PC-3 (cell line): Measurements from ENCODE around the gene MARCKS. TPM values are rescaled to one million over a fixed set of nuclear protein-coding genes. Genes with fewer than 3 reads are reported as not detected.

ENCODE experiments used
- ATAC-seq: fragments of 200-7000 bp; cut with Tn5 transposase; 2 replicates; pipeline ENCODE4 v1.9.1; 2020; ENCODE audit warnings: mild to moderate bottlenecking, moderate library complexity
- BruUV-seq: library from RNA; stranded (reverse); fragments of 400-500 nt; replicated peaks from 2 replicates; lab custom pipeline; 2021; lab: Mats Ljungman, UMichigan
- CTCF ChIA-PET: fragments of 300-600 bp; sonication (Branson Sonifier 250); formaldehyde crosslinking; loops from one replicate; lab custom pipeline; 2022; ENCODE audit warnings: antibody characterized with exemption; lab: Charles Lee
- POLR2A ChIA-PET: fragments of 300-600 bp; sonication (Branson Sonifier 250); formaldehyde crosslinking; loops from one replicate; lab custom pipeline; 2022; ENCODE audit warnings: antibody characterized with exemption; ENCODE audit not compliant: unreplicated experiment; lab: Charles Lee
- DNase-seq: peaks from one replicate; pipeline ENCODE4 v3.0.0-alpha.2; 2015
- H2AFZ ChIP-seq: fragments of 300-600 bp; sonication (generic); 2 replicates; pipeline ENCODE4 v1.6.0; 2016; ENCODE audit warnings: antibody characterized with exemption, low read length
- H3F3A ChIP-seq: fragments of 300-600 bp; sonication (generic); one replicate; pipeline ENCODE4 v1.6.0; 2017; ENCODE audit warnings: antibody characterized with exemption, low read length, control low read depth, mild to moderate bottlenecking; ENCODE audit not compliant: unreplicated experiment
- H3K27ac ChIP-seq: fragments of 300-600 bp; sonication (generic); 2 replicates; pipeline ENCODE4 v1.5.1; 2016; ENCODE audit warnings: mild to moderate bottlenecking, low read length
- H3K27me3 ChIP-seq: fragments of 300-600 bp; sonication (generic); 2 replicates; pipeline ENCODE4 v1.6.1; 2016; ENCODE audit warnings: low read length, mixed read lengths
- H3K36me3 ChIP-seq: fragments of 300-600 bp; sonication (generic); 2 replicates; pipeline ENCODE4 v1.6.1; 2016; ENCODE audit warnings: low read depth, mixed run types, low read length, mixed read lengths
- H3K4me1 ChIP-seq: fragments of 300-600 bp; sonication (generic); 2 replicates; pipeline ENCODE4 v1.5.1; 2016; ENCODE audit warnings: low read length; ENCODE audit not compliant: insufficient read depth
- H3K4me2 ChIP-seq: fragments of 300-600 bp; sonication (generic); 2 replicates; pipeline ENCODE4 v1.6.0; 2016; ENCODE audit warnings: low read length
- H3K4me3 ChIP-seq: fragments of 300-600 bp; sonication (generic); 2 replicates; pipeline ENCODE4 v1.5.1; 2016; ENCODE audit warnings: mild to moderate bottlenecking, low read length, mixed read lengths
- H3K79me2 ChIP-seq: fragments of 300-600 bp; sonication (generic); 2 replicates; pipeline ENCODE4 v1.6.1; 2017; ENCODE audit warnings: low read length, mixed read lengths
- H3K9ac ChIP-seq: fragments of 300-600 bp; sonication (generic); 2 replicates; pipeline ENCODE4 v1.6.0; 2016; ENCODE audit warnings: mild to moderate bottlenecking, low read length
- H3K9me2 ChIP-seq: fragments of 300-600 bp; sonication (generic); replicated peaks from 2 replicates; pipeline ENCODE4 v1.6.1; 2016; ENCODE audit warnings: mixed run types, low read length, mixed read lengths
- H3K9me3 ChIP-seq: fragments of 300-600 bp; sonication (generic); 2 replicates; pipeline ENCODE4 v1.6.1; 2016; ENCODE audit warnings: low read length, mixed read lengths
- H4K20me1 ChIP-seq: fragments of 300-600 bp; sonication (generic); 2 replicates; pipeline ENCODE4 v1.6.1; 2016; ENCODE audit warnings: low read length, mixed read lengths
- CTCF ChIP-seq: fragments of 300-600 bp; sonication (generic); conservative IDR thresholded peaks from 2 replicates; pipeline ENCODE4 v1.5.1; 2017; ENCODE audit warnings: antibody characterized with exemption, low read depth, mild to moderate bottlenecking, low read length
- EZH2 ChIP-seq: fragments of 300-600 bp; sonication (generic); IDR thresholded peaks from one replicate; pipeline ENCODE4 v1.6.1; 2017; ENCODE audit warnings: antibody characterized with exemption, mild to moderate bottlenecking, low read length; ENCODE audit not compliant: unreplicated experiment
- EZH2phosphoT487 ChIP-seq: fragments of 300-600 bp; sonication (generic); IDR thresholded peaks from 2 replicates; pipeline ENCODE4 v1.6.1; 2018; ENCODE audit warnings: mild to moderate bottlenecking, antibody characterized with exemption, low read length, borderline replicate concordance
- intact Hi-C: fragments of 100-400 bp; cut with micrococcal nuclease; formaldehyde crosslinking; loops from 2 replicates; pipeline ENCODE4 v1.9.0; 2023
- total RNA-seq: library from RNA; depleted of rRNA; stranded (reverse); fragments of >200 nt; gene quantifications from 2 replicates; pipeline ENCODE4 v1.2.3, GENCODE V29; 2014

The MARCKS gene
- total RNA-seq, 1 experiment from 2014 or later = 51.5 TPM

GRCh38 chr6:113823916-113824315 lies 33.2 kb upstream of the MARCKS start:
- DNase-seq = no peak
- POLR2A ChIA-PET = no interaction called here
- Histone ChIP-seq H2AFZ (no peak overlapping the region), H3K27ac (no peak overlapping the region), H3K79me2 (no peaks in the 10 kb centered on the region), H3K9me3 (no peaks in the 10 kb centered on the region), H3K4me3 (no peak overlapping the region), H3K4me1 (no peaks in the 10 kb centered on the region), H3K4me2 (no peak overlapping the region), H3K36me3 (no peaks in the 10 kb centered on the region), H3F3A (no peaks in the 10 kb centered on the region), H4K20me1 (no peaks in the 10 kb centered on the region), H3K27me3 (no peaks in the 10 kb centered on the region), H3K9me2 (no peaks in the 10 kb centered on the region), H3K9ac (no peak overlapping the region)
- no TSS peak for BruUV-seq
- ATAC-seq = no peak
- no peak for TF ChIP-seq EZH2
- intact Hi-C loops = no loop called here
- CTCF ChIA-PET = no interaction called here

- DNase-seq (no peak), ATAC-seq (no peak)
- no peaks in the 10 kb centered on the region for H3F3A ChIP-seq
- no TSS peak for BruUV-seq
- H2AFZ ChIP-seq = no peak overlapping the region
- no peaks in the 10 kb centered on the region for H3K9me2 ChIP-seq
- no peak for TF ChIP-seq EZH2
- TF ChIP-seq CTCF = no peak
- no peak for TF ChIP-seq EZH2phosphoT487
- no peaks in the 10 kb centered on the region for H3K9me3 ChIP-seq
- H3K27ac ChIP-seq = no peak overlapping the region
- H3K4me1 ChIP-seq = no peaks in the 10 kb centered on the region
- intact Hi-C loops = no loop called here
- H3K4me2 ChIP-seq = no peak overlapping the region
- no peaks in the 10 kb centered on the region for H3K36me3 ChIP-seq
- no peaks in the 10 kb centered on the region for H3K27me3 ChIP-seq
- no peak overlapping the region for H3K9ac ChIP-seq
- H3K4me3 ChIP-seq = no peak overlapping the region
- ChIA-PET POLR2A (no interaction called here), CTCF (no interaction called here)
- H4K20me1 ChIP-seq = no peaks in the 10 kb centered on the region
- H3K79me2 ChIP-seq = no peaks in the 10 kb centered on the region
Measured at GRCh38 chr6:113824411-113824810, 32.7 kb upstream of the MARCKS start.

- H3K4me3 ChIP-seq = no peak overlapping the region
- TF ChIP-seq CTCF (no peak), EZH2 (no peak), EZH2phosphoT487 (no peak)
- BruUV-seq = no TSS peak
- no peak overlapping the region for H2AFZ ChIP-seq
- H3K79me2 ChIP-seq = no peaks in the 10 kb centered on the region
- ATAC-seq (no peak), DNase-seq (no peak)
- no peaks in the 10 kb centered on the region for H3K9me3 ChIP-seq
- no peaks in the 10 kb centered on the region for H3K9me2 ChIP-seq
- no peak overlapping the region for H3K9ac ChIP-seq
- no peaks in the 10 kb centered on the region for H3K4me1 ChIP-seq
- intact Hi-C loops = no loop called here
- no peaks in the 10 kb centered on the region for H4K20me1 ChIP-seq
- no peaks in the 10 kb centered on the region for H3F3A ChIP-seq
- H3K36me3 ChIP-seq = no peaks in the 10 kb centered on the region
- H3K27me3 ChIP-seq = no peaks in the 10 kb centered on the region
- ChIA-PET POLR2A (no interaction called here), CTCF (no interaction called here)
- H3K4me2 ChIP-seq = no peak overlapping the region
- H3K27ac ChIP-seq = no peak overlapping the region
Measured at GRCh38 chr6:113824866-113825265, 32.3 kb upstream of the MARCKS start.
